Transverse colon (tissue), 4 donors: ENCODE results near the gene CPVL. TPM values are rescaled to one million over a fixed set of nuclear protein-coding genes. Genes with fewer than 3 reads are reported as not detected.
"Not testable (repeated sequence)": the region's sequence is repeated elsewhere in the genome, so short reads cannot be mapped to it uniquely, and the experiment has no call there.

Experiments used
- DNase-seq: peaks from one replicate; pipeline ENCODE4 v3.0.0-alpha.2; 2019
- H3K27ac ChIP-seq, 4 donors: fragments of 200-600 bp; sonication (generic); 2 replicates each; pipeline ENCODE4 v1.5.1; 2016 to 2018; ENCODE audit warnings: inconsistent platforms in 4 of 4
- H3K27me3 ChIP-seq: fragments of 200-600 bp; sonication (generic); 2 replicates; pipeline ENCODE4 v1.5.1; 2017; ENCODE audit warnings: inconsistent platforms
- H3K36me3 ChIP-seq, 4 donors: fragments of 200-600 bp; sonication (generic); 2 replicates each; pipeline ENCODE4 v1.5.1; 2017 to 2019; ENCODE audit warnings: inconsistent platforms in 4 of 4
- H3K4me1 ChIP-seq, 4 donors: fragments of 200-600 bp; sonication (generic); 2 replicates each; pipeline ENCODE4 v1.5.1; 2017 to 2020; ENCODE audit warnings: inconsistent platforms in 4 of 4
- H3K4me3 ChIP-seq, 4 donors: fragments of 200-600 bp; sonication (generic); 1 replicate in 1 of 4; 2 replicates in 3 of 4; pipeline versions ENCODE4 v1.5.1 to v1.6.1; 2017 to 2019; ENCODE audit warnings: inconsistent platforms in 4 of 4
- H3K9me3 ChIP-seq, 2 donors: fragments of 200-600 bp; sonication (generic); 2 replicates each; pipeline ENCODE4 v1.5.1; 2017 to 2019; ENCODE audit warnings: inconsistent platforms in 2 of 2
- EP300 ChIP-seq: sonication (generic); formaldehyde crosslinking; IDR thresholded peaks from one replicate; pipeline ENCODE4 v1.6.1; 2017; ENCODE audit warnings: antibody characterized with exemption, low read depth
- POLR2A ChIP-seq: fragments of 450-650 bp; IDR thresholded peaks from one replicate; pipeline ENCODE4 v1.6.1; 2016; ENCODE audit warnings: antibody characterized with exemption, mild to moderate bottlenecking, moderate library complexity
- POLR2AphosphoS5 ChIP-seq, 3 donors: sonication (generic); formaldehyde crosslinking; IDR thresholded peaks; one replicate each; pipeline ENCODE4 v1.6.1; 2016; ENCODE audit warnings: antibody characterized with exemption in 3 of 3
- WGBS, 2 donors: methylation state at CpG; one replicate each; pipeline ENCODE4 v1.1.5; 2018; ENCODE audit warnings: low coverage in 1 of 2; 5-methylcytosine and 5-hydroxymethylcytosine counted together
- in situ Hi-C, 4 donors: fragments of 200-750 bp; cut with MboI; loops; one replicate each; pipeline versions ENCODE4 v1.15.0 to v1.15.1; 2017; ENCODE audit warnings: low sequenced_read_pairs in 3 of 4, low pct_ligation_motif_present in 1 of 4, low pct_unique_long_range_greater_than_20kb in 1 of 4
- intact Hi-C: fragments of 100-400 bp; cut with DNase I; formaldehyde crosslinking; loops from one replicate; pipeline ENCODE4 v1.15.1; 2023; ENCODE audit warnings: low total_unique reads
- total RNA-seq, 4 donors: library from RNA; depleted of rRNA; stranded (reverse); fragments of >200 nt; gene quantifications; one replicate each; pipeline ENCODE4 v1.1.0, GENCODE V29; 2016
- TF ChIP-seq, protein P1 (sequence below), 5 experiments: fragments of 200-600 bp in 3 of 5; fragments of 450-650 bp in 2 of 5; sonication (generic) in 3 of 5; IDR thresholded peaks; 1 replicate in 2 of 5; 2 replicates in 3 of 5; pipeline ENCODE4 v1.5.1; 2016 to 2017; ENCODE audit warnings: antibody characterized with exemption in 5 of 5, inconsistent platforms in 3 of 5, mild to moderate bottlenecking in 2 of 5, moderate library complexity in 1 of 5

Gene CPVL
- total RNA-seq, 4 donors from 2014 or later = 0.75 to 9.7 (median 4.8) TPM

GRCh38 chr7:29115753-29116152 is 30.6 kb downstream of the CPVL start:
- H3K4me3 ChIP-seq = no peak overlapping the region
- H3K36me3 ChIP-seq = no peaks in the 10 kb centered on the region
- in situ Hi-C loops = no loop called here
- peak overlapping the region in 2 of 4 donors; percentile 21 to 23 for H3K27ac ChIP-seq
- no peaks in the 10 kb centered on the region for H3K9me3 ChIP-seq
- TF ChIP-seq, protein P1, sequence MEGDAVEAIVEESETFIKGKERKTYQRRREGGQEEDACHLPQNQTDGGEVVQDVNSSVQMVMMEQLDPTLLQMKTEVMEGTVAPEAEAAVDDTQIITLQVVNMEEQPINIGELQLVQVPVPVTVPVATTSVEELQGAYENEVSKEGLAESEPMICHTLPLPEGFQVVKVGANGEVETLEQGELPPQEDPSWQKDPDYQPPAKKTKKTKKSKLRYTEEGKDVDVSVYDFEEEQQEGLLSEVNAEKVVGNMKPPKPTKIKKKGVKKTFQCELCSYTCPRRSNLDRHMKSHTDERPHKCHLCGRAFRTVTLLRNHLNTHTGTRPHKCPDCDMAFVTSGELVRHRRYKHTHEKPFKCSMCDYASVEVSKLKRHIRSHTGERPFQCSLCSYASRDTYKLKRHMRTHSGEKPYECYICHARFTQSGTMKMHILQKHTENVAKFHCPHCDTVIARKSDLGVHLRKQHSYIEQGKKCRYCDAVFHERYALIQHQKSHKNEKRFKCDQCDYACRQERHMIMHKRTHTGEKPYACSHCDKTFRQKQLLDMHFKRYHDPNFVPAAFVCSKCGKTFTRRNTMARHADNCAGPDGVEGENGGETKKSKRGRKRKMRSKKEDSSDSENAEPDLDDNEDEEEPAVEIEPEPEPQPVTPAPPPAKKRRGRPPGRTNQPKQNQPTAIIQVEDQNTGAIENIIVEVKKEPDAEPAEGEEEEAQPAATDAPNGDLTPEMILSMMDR (IDR thresholded peaks at IDR 0.05) = no peak
- no peak for TF ChIP-seq POLR2AphosphoS5 (IDR thresholded peaks at IDR 0.05)
- TF ChIP-seq EP300 = no peak
- no peak for TF ChIP-seq POLR2A
- intact Hi-C loops = no loop called here
- no peak for DNase-seq
- WGBS, 2 donors = 80 to 83% methylated on average over 1 of the region's 1 CpG
- H3K4me1 ChIP-seq = no peaks in the 10 kb centered on the region
- no peaks in the 10 kb centered on the region for H3K27me3 ChIP-seq

DNA sequence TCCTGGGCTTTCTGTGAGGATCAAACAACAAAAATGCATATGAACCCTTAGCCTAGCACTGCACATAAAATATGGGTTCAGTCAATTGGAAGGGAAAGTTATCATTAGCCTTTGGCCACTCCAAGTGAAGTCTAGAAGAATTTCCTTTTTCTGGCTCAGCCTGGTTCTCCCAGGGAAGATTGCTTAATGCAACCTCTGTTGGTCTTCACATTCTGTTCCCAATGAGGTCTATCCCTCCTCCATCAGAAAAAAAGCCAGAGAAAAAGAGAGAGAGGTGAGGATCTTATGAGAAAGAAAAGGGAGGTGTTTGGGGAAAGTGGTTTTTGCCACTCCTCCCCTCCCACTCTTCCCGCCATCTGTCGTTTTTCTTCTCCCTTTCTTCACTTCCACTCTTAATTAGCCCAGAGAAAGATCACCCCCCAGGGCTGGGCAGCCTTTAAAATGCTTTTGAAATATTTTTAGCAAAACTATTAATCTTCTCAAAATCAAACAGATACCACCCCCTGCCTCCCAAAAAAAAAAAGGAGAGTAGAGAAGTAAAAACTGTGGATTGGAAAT is 31.1 kb downstream of the CPVL start:
- WGBS, 2 donors = 41 to 67% methylated on average over 2 of the region's 2 CpGs
- peak overlapping the region in 1 of 4 donors; percentile 23 for H3K27ac ChIP-seq
- H3K4me1 ChIP-seq = no peaks in the 10 kb centered on the region
- TF ChIP-seq, protein P1 (IDR thresholded peaks at IDR 0.05) = no peak
- TF ChIP-seq POLR2A = no peak
- TF ChIP-seq EP300 = no peak
- no peak for TF ChIP-seq POLR2AphosphoS5 (IDR thresholded peaks at IDR 0.05)
- no peaks in the 10 kb centered on the region for H3K36me3 ChIP-seq
- no peak for DNase-seq
- no peaks in the 10 kb centered on the region for H3K9me3 ChIP-seq
- intact Hi-C loops (no loop called here), in situ Hi-C loops (no loop called here)
- no peak overlapping the region for H3K4me3 ChIP-seq
- H3K27me3 ChIP-seq = no peaks in the 10 kb centered on the region

- DNase-seq, H3K27ac ChIP-seq, in situ Hi-C loops, H3K9me3 ChIP-seq, H3K4me1 ChIP-seq, H3K4me3 ChIP-seq, H3K36me3 ChIP-seq, H3K27me3 ChIP-seq, intact Hi-C loops: not testable (repeated sequence)
- whole genome bisulfite sequencing, 2 donors = 79 to 100% methylated on average over 1 to 2 of the region's 2 CpGs
Observed at GRCh38 chr7:29114266-29114665, 32.1 kb downstream of the CPVL start.

DNA sequence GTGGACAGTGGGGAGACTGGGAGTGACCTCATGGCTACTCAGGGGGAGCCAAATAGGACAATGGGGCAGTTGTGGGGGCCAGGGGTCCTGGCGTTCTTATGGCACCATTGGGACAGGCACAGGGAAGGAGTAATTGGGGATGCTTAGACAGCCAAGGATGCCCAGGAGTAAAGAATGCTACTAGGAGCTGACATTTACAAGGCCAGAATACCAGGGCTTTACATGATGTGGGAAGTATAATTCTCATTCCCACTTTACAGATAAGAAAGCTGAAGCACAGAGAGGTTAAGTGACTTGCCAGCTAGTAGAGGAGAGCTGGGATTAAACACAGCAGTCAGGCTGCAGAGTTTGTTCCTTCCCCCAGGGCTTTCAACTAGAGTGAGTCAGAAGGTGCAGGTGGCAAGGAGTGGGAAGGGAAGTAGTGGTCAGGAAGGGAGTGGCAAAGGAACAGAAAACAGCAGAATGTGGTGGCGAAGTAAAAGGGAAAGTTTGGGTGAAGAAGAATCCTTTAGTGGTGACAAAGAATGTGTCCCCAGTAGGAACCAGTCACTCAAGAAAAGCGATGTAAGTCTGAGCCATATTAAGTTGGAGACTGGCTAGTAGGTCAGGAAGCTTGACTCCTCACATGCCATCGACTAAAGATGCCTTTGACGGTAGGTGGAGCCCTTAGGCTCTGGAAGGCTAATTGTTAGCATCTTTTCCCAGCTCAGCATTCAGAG is 32.8 kb downstream of the CPVL start:
- Histone ChIP-seq H3K9me3 (no peaks in the 10 kb centered on the region), H3K36me3 (no peaks in the 10 kb centered on the region), H3K4me3 (no peak overlapping the region), H3K27ac (no peak overlapping the region), H3K4me1 (no peaks in the 10 kb centered on the region), H3K27me3 (no peaks in the 10 kb centered on the region)
- intact Hi-C loops = no loop called here
- in situ Hi-C loops = no loop called here
- TF ChIP-seq, protein P1 (IDR thresholded peaks at IDR 0.05) = peak in 4 of 5 experiments; percentile 21 to 43 (median 26)
- TF ChIP-seq POLR2A = no peak
- TF ChIP-seq EP300 = no peak
- DNase-seq = peak; percentile 30
- WGBS, 2 donors = 30 to 43% methylated on average over 4 to 5 of the region's 5 CpGs
